GM12873 (cell line): Measurements from ENCODE around the gene NOP16.

Source experiments
- TF ChIP-seq, protein P1 (sequence below): IDR thresholded peaks from 2 replicates; pipeline ENCODE4 v1.5.1; 2012; ENCODE audit warnings: low read depth, mild to moderate bottlenecking, moderate library complexity, low read length, control low read depth; ENCODE audit not compliant: insufficient read depth; ENCODE audit errors: missing control alignments

The NOP16 gene

DNA sequence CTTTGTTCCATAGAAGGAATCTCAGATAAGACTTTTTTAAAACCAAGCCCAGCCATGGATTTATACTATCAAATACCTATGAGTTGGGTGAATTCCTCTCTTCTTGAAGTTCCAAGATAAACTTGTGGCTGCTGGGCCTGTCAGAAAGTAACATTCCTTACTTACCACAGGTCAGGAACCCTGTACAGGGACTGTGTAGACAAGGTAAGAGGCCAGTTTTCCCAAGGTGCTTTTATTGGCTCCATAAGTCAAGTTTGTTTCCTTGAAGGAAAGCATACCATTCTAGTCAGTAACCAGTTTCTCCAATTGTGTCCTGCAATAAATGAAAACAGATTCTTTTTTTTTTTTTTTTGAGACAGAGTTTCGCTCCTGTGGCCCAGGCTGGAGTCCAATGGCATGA, 36.7 kb upstream of the NOP16 start:
- TF ChIP-seq, protein P1, sequence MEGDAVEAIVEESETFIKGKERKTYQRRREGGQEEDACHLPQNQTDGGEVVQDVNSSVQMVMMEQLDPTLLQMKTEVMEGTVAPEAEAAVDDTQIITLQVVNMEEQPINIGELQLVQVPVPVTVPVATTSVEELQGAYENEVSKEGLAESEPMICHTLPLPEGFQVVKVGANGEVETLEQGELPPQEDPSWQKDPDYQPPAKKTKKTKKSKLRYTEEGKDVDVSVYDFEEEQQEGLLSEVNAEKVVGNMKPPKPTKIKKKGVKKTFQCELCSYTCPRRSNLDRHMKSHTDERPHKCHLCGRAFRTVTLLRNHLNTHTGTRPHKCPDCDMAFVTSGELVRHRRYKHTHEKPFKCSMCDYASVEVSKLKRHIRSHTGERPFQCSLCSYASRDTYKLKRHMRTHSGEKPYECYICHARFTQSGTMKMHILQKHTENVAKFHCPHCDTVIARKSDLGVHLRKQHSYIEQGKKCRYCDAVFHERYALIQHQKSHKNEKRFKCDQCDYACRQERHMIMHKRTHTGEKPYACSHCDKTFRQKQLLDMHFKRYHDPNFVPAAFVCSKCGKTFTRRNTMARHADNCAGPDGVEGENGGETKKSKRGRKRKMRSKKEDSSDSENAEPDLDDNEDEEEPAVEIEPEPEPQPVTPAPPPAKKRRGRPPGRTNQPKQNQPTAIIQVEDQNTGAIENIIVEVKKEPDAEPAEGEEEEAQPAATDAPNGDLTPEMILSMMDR: no peak

DNA sequence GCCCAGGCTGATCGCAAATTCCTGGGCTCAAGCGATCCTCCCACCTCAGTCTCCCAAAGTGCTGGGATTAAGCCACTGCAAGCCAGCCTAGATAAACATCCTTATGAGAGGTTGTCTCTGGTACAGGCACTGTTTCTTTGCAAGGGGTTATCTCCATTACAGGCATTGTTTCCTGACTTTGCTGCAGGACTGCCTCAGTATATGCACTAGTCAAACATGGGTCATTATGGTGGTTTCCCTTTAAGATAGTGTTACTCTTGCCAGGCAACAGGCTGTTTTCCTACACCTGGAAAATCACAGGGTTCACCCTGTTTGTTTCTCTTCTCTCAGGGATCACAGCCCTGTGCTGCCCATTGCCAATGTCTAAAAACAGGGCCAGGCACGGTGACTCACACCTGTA, 35.8 kb upstream of the NOP16 start:
- TF ChIP-seq, protein P1: no peak

DNA sequence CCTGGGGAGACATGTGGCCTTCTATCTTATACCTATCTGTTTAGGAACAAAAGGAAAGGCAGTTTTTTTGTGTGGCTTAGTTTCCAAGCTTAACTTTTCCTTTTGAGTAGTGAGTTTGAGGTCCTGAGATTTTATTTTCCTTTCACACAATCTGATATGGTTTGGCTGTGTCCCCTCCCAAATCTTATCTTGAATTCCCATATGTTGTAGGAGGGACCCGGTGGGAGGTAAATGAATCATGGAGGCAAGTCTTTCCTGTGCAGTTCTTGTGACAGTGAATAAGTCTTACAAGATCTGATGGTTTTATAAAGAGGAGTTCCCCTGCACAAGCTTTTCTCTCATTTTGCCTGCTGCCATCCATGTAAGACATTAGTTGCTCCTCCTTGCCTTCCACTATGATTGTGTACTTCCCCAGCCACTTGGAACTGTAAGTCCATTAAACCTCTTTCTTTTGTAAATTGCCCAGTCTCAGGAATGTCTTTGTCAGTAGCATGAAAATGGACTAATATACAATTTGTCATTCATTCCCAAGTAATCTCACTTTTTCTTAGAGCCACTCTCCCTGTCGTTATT, 32.7 kb upstream of the NOP16 start:
- TF ChIP-seq, protein P1: no peak

DNA sequence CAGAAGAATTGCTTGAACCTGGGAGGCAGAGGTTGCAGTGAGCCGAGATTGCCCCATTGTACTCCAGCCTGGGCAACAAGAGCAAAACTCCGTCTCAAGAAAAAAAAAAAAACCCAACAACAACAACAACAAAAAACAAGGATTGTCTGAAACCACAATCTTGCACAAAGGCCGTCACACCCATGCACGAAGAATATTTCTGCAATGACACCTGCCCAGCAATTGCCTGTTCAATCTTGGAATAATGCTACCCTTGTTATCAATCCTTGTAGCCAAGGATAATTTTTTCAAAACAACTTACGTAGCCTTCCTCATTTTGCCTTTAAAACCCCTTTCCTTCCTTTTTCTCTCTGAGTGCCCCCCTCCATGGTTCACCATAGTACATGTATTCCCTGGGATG, 31.7 kb upstream of the NOP16 start:
- TF ChIP-seq, protein P1: no peak

DNA sequence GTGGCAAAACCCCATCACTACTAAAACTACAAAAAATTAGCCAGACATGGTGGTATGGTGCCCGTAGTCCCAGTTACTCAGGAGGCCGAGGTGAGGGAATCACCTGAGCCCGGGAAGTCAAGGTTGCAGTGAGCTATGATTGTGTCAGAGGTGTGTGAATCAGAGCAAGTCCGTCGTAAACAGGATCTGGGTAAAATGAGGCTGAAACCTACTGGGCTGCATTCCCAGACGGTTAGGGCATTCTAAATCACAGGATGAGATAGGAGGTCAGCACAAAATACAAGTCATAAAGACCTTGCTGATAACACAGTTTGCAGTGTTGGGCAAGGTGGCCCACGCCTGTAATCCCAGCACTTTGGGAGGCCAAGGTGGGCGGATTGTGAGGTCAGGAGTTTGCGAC, 29.9 kb upstream of the NOP16 start:
- TF ChIP-seq, protein P1: no peak

DNA sequence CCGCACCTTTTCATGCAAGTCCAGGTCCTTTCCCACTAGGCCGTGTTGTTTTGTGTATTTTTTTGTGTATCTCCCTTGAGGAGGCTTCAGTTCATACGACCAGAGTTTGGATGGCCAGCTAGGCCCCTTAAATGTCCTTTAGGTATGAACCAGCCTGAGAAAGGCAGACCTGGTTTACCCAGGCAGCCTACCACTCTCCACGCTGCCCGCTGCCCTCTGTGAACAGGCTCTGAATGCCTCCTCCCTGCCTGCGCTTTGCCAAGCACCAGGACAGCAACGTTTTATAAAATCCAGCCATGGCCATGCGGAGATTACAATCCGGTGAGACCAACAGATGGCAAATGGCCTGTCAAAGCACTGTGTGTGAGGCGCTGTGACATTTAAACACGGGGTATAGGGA, 28.6 kb upstream of the NOP16 start:
- TF ChIP-seq, protein P1: no peak

DNA sequence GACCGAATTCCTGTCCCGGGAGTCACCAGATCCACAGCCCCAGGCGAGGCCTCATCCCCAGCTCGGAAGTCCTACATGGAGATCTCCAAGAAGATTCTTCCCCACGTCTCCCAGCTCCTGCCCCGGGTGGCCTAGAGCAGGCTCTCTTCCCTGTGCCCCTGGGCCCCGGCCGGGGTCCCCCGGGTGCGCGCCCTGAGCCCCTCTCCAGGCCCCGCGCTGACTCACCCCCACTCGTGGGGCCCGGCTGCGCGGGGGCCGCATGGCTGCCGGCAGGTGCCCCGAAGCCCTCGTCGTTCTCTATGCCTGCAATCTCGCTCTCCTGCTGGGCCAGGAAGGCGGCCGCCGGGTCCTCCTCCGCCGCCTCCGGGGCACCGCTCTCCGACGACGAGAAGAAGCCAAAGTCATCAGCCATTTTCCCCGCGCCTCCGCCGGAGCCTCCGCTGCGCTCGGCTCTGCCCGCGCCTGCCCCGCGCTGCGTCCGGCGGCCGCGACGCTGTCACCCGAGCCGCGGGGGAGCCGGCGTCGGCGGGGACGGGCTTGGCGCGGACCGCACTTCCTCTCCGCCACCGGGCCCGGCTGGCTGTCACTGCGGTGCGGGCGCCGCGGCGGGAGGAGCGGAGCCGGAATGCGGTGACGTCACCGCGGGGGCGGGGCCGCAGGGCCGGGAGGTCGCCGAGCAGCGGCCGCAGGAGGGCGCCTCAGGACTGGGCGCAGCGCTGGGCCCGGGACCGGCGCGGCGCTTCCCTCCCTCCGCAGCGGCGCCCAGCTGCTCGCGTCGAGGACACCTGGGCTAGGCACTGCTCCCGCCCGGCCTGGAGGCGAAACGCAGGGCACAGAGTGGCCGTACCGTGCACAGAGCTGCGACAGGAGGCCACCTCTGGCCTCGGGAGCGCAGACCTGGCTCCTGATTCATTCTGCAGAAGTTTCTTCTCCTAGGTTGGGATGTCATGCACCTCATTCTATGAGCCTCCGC, 27.8 kb upstream of the NOP16 start, which contains the start of gene CLTB:
Gene CLTB, minus strand, starts transcription at position 588 of the 973 bp plus-strand sequence. Its CDS starts 176 bp downstream, at position 412.
- TF ChIP-seq, protein P1: peak; percentile 71
